ENCODE data around the gene RARB.

GRCh38 chr3:25581335-25581734 is 153.3 kb downstream of the RARB start:
- TF ChIP-seq CTCF (IDR thresholded peaks at IDR 0.05) (no peak), ZFX (IDR thresholded peaks at IDR 0.05; ENCODE audit: borderline replicate concordance) (no peak)

Measured in 22Rv1 (cell line).